ENCODE measurements around the gene SKI. TPM values are rescaled to one million over a fixed set of nuclear protein-coding genes. Genes with fewer than 3 reads are reported as not detected.
A peak's percentile ranks its signal among the peaks of the same experiment; 100 is the strongest.

The SKI gene
- total and polyA plus RNA-seq, 9 of the 15 experiments (the other 6 are each of a cell fraction or from before 2014, with no cell fraction given), result 0.10 to 60.5 (median 4.6) TPM

DNA sequence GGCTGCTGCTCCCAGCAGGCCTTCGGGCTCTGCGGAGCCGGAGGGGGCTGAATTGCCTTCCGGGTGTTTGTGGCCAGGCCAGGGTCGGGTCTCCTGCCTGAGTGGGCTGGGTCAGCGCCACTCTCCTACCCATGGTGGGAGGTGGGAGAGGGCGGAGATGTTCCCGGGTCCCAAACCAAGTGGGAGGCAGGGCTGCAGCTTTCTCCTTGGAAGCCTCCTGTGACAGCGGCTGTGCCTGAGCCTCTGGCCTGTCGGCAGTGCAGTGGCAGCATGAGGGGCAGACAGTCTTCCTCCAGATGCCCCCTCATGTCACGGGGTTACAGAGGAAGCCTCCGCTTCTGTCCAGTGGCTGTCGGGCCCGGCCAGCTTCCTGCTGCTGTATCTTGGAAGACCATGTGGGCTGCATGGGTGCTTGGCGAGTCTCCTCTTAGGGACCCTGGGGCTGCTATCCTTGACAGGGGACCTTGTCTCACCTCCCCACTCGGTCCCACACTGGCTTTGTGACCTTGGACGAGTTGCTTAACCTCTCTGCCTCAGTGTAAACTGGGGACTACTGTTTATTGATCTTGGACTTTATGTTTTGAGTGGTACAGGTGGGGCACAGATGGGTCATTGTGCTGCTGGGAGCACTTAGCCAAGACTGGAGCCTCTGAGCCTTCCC is 4.3 kb downstream of the SKI start:
- DNase-seq (ENCODE audit: extremely low read depth in 1 of 4, low spot score in 3 of 4), result peak in 1 of 4 experiments; percentile 30
- WGBS (ENCODE audit: insufficient coverage, low coverage, missing lambda C conversion rate), result 33% methylated on average over 17 of the region's 17 CpGs
- Histone ChIP-seq H3K4me2 (ENCODE audit: insufficient read depth, low read length) (peak overlapping the region; percentile 96), H2AFZ (ENCODE audit: low read depth, low read length) (no peak overlapping the region), H3K9me3 (replicated peaks; ENCODE audit: control insufficient read depth, insufficient read depth, low read depth, low read length) (no peaks in the 10 kb centered on the region), H4K20me1 (replicated peaks; ENCODE audit: control insufficient read depth, insufficient read depth, low read length) (peaks cover 81% of the 10 kb centered on the region), H3K9me1 (ENCODE audit: control insufficient read depth, insufficient read depth, low read length) (peaks cover 36% of the 10 kb centered on the region), H3K4me3 (peak overlapping the region; percentile 53; the same call in 1 of the 2 replicates), H3K4me1 (replicated peaks in 1 of 2; ENCODE audit: control insufficient read depth in 2 of 2, insufficient read depth in 2 of 2, low read length in 2 of 2) (peaks cover 36 to 87% of the 10 kb centered on the region in 2 experiments), H3K79me2 (ENCODE audit: control insufficient read depth, insufficient read depth, low read length) (peaks cover 87% of the 10 kb centered on the region), H3K27ac (ENCODE audit: extremely low read depth, low read depth, low read length) (peak overlapping the region; percentile 66; the same call in 2 of the 3 replicates), H3K9ac (ENCODE audit: insufficient read depth in 1 of 2, low read depth in 2 of 2, low read length in 2 of 2) (peak overlapping the region; percentile 30 to 85; a peak in 3 of 4 replicates), H3K36me3 (ENCODE audit: control insufficient read depth, insufficient read depth, low read length) (peaks cover 19% of the 10 kb centered on the region; the same call in 2 of the 3 replicates), H3K27me3 (ENCODE audit: control insufficient read depth in 2 of 2, insufficient read depth in 2 of 2, low read length in 2 of 2) (no peaks in the 10 kb centered on the region)
- ATAC-seq, result no peak
- BruUV-seq (replicated peaks), result no TSS peak
- ChIA-PET CTCF (ENCODE audit: low intra/inter-chr PET ratio) (no interaction called here), POLR2A (interaction anchor here (0.6 to 4.0 kb wide), 12 partner anchors 9 to 161 kb away, joined by 3 to 33 read pairs (median 4); partner anchors contain the start of genes MORN1 and RER1)
- in situ Hi-C loops (cut with MboI) (loop anchor here (5.0 kb wide), 1 partner anchor 35 kb away; no protein-coding TSS in a partner anchor), intact Hi-C loops (cut with micrococcal nuclease) (no loop called here)
- FAIRE-seq, result no peak
- peak; percentile 33; the same call in 1 of the 2 replicates for TF ChIP-seq POLR2G (IDR thresholded peaks at IDR 0.05; ENCODE audit: low read depth, low read length)
- no peak for TF ChIP-seq MCM3 (IDR thresholded peaks at IDR 0.05)
- no peak for TF ChIP-seq ZSCAN29 (IDR thresholded peaks at IDR 0.05)
- TF ChIP-seq MAFG (tag; conservative IDR thresholded peaks at IDR 0.05), result no peak
- TF ChIP-seq ESRRA (IDR thresholded peaks at IDR 0.05; ENCODE audit: borderline replicate concordance, low read depth), result peak; percentile 9; the same call in 1 of the 2 replicates
- no peak for TF ChIP-seq HLTF (IDR thresholded peaks at IDR 0.05)
- TF ChIP-seq RCOR1 (IDR thresholded peaks at IDR 0.05; ENCODE audit: borderline replicate concordance in 1 of 2, low read depth in 2 of 2, low read length in 2 of 2), result no peak
- TF ChIP-seq, protein P1, sequence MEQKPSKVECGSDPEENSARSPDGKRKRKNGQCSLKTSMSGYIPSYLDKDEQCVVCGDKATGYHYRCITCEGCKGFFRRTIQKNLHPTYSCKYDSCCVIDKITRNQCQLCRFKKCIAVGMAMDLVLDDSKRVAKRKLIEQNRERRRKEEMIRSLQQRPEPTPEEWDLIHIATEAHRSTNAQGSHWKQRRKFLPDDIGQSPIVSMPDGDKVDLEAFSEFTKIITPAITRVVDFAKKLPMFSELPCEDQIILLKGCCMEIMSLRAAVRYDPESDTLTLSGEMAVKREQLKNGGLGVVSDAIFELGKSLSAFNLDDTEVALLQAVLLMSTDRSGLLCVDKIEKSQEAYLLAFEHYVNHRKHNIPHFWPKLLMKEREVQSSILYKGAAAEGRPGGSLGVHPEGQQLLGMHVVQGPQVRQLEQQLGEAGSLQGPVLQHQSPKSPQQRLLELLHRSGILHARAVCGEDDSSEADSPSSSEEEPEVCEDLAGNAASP (IDR thresholded peaks at IDR 0.05), result no peak
- TF ChIP-seq ZFP30 (CRISPR knock-in tag; IDR thresholded peaks at IDR 0.05; ENCODE audit: borderline replicate concordance), result no peak
- TF ChIP-seq SP2 (IDR thresholded peaks at IDR 0.05; ENCODE audit: extremely low read depth, low read depth, low read length, poor library complexity, severe bottlenecking), result no peak
- no peak for TF ChIP-seq L3MBTL2 (IDR thresholded peaks at IDR 0.05)
- TF ChIP-seq, protein P2, sequence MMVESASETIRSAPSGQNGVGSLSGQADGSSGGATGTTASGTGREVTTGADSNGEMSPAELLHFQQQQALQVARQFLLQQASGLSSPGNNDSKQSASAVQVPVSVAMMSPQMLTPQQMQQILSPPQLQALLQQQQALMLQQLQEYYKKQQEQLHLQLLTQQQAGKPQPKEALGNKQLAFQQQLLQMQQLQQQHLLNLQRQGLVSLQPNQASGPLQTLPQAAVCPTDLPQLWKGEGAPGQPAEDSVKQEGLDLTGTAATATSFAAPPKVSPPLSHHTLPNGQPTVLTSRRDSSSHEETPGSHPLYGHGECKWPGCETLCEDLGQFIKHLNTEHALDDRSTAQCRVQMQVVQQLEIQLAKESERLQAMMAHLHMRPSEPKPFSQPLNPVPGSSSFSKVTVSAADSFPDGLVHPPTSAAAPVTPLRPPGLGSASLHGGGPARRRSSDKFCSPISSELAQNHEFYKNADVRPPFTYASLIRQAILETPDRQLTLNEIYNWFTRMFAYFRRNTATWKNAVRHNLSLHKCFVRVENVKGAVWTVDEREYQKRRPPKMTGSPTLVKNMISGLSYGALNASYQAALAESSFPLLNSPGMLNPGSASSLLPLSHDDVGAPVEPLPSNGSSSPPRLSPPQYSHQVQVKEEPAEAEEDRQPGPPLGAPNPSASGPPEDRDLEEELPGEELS (CRISPR knock-in tag; IDR thresholded peaks at IDR 0.05; ENCODE audit: borderline replicate concordance), result no peak
- no peak for TF ChIP-seq ZNF224 (CRISPR knock-in tag; IDR thresholded peaks at IDR 0.05)
- TF ChIP-seq, protein P3, sequence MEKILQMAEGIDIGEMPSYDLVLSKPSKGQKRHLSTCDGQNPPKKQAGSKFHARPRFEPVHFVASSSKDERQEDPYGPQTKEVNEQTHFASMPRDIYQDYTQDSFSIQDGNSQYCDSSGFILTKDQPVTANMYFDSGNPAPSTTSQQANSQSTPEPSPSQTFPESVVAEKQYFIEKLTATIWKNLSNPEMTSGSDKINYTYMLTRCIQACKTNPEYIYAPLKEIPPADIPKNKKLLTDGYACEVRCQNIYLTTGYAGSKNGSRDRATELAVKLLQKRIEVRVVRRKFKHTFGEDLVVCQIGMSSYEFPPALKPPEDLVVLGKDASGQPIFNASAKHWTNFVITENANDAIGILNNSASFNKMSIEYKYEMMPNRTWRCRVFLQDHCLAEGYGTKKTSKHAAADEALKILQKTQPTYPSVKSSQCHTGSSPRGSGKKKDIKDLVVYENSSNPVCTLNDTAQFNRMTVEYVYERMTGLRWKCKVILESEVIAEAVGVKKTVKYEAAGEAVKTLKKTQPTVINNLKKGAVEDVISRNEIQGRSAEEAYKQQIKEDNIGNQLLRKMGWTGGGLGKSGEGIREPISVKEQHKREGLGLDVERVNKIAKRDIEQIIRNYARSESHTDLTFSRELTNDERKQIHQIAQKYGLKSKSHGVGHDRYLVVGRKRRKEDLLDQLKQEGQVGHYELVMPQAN (IDR thresholded peaks at IDR 0.05; ENCODE audit: borderline replicate concordance), result 0 out of 2 replicates have a peak, but pooled peaks have one; percentile 15
- TF ChIP-seq LARP7 (IDR thresholded peaks at IDR 0.05), result no peak
- no peak for TF ChIP-seq JUNB (CRISPR knock-in tag; conservative IDR thresholded peaks at IDR 0.05)
- TF ChIP-seq ZNF445 (CRISPR knock-in tag; IDR thresholded peaks at IDR 0.05; ENCODE audit: low read depth), result no peak
- TF ChIP-seq NFATC3 (IDR thresholded peaks at IDR 0.05), result no peak
- no peak for TF ChIP-seq CHD2 (IDR thresholded peaks at IDR 0.05; ENCODE audit: low read depth, low read length)

Measured in K562 (cell line).